ENCODE results near the gene SLC7A1. TPM values are rescaled to one million over a fixed set of nuclear protein-coding genes. Genes with fewer than 3 reads are reported as not detected.

Gene SLC7A1
- total RNA-seq, 1 donor from 2014 or later, result 85.0 TPM

DNA sequence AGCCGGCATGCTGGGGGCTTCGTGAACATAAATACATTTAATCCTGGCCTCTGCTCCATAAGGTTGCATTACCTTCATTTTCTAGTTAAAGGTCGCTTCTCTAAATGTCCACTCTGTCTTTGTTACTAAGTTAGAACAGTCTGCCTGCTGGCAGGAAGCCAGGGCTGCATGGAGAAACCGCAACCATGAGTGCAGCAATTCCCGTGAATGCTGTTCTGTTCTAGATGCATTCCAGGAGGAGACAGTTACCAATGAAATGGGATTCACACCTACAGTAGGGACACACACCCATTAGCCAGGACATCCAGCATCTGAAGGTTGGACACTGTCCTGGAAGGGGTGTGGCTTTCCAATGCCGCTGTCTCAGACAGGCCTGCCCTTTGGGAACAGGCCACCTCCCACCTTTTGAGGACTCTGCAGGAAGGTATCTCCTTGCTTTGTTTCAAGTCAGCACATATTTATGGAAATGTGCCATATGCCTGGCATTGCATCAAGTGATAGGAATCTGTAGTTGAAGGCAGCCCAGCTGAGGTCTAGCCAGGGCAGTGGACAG, 129.7 kb downstream of the SLC7A1 start:
- Mint-ChIP-seq H3K4me1 (no peaks in the 10 kb centered on the region), H3K4me3 (no peak overlapping the region), H3K27ac (no peak overlapping the region), H3K36me3 (ENCODE audit: low read depth) (no peaks in the 10 kb centered on the region), H3K27me3 (peaks cover 4% of the 10 kb centered on the region), H3K9me3 (no peaks in the 10 kb centered on the region)
- POLR2A ChIA-PET, result no interaction called here
- intact Hi-C loops (cut with micrococcal nuclease), result no loop called here
- no peak for DNase-seq
- CTCF ChIA-PET, result no interaction called here
- no peak for ATAC-seq (ENCODE audit: low read depth)
- TF ChIP-seq, protein P1, sequence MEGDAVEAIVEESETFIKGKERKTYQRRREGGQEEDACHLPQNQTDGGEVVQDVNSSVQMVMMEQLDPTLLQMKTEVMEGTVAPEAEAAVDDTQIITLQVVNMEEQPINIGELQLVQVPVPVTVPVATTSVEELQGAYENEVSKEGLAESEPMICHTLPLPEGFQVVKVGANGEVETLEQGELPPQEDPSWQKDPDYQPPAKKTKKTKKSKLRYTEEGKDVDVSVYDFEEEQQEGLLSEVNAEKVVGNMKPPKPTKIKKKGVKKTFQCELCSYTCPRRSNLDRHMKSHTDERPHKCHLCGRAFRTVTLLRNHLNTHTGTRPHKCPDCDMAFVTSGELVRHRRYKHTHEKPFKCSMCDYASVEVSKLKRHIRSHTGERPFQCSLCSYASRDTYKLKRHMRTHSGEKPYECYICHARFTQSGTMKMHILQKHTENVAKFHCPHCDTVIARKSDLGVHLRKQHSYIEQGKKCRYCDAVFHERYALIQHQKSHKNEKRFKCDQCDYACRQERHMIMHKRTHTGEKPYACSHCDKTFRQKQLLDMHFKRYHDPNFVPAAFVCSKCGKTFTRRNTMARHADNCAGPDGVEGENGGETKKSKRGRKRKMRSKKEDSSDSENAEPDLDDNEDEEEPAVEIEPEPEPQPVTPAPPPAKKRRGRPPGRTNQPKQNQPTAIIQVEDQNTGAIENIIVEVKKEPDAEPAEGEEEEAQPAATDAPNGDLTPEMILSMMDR (IDR thresholded peaks at IDR 0.05), result no peak

DNA sequence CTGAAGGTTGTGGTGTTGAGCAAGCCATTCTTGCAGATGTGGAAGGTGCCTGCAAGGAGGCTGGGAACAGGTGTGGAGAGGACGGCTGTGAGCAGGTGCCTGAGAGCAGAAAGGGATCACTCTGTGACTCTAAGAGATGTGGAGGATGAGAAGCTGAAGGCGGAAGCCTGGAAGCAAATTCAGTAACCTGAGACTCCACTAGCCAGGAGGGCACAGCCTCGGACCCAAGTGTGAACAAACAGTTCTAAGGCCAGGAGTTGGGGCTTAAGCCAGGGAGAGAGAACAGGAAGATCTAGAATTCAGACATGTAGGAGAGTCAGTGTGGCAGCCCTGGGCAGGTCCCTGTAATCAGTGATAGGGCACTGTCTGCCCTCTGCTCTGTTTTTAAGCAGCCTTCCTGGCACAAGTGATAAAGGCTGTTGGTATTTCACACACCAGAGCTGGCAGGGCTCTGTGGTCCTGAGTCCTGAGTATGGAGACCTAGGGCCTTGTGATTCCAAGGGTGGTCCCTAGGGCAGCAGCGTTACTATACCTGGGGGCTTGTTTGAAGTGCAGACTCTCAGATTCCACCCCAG, 131.3 kb downstream of the SLC7A1 start:
- DNase-seq (no peak), ATAC-seq (ENCODE audit: low read depth) (no peak)
- Mint-ChIP-seq H3K27ac (no peak overlapping the region), H3K36me3 (ENCODE audit: low read depth) (no peaks in the 10 kb centered on the region), H3K27me3 (peaks cover 10% of the 10 kb centered on the region), H3K4me1 (no peaks in the 10 kb centered on the region), H3K4me3 (no peak overlapping the region), H3K9me3 (no peaks in the 10 kb centered on the region)
- TF ChIP-seq, protein P1 (IDR thresholded peaks at IDR 0.05), result no peak
- intact Hi-C loops (cut with micrococcal nuclease), result no loop called here
- ChIA-PET CTCF (no interaction called here), POLR2A (no interaction called here)

DNA sequence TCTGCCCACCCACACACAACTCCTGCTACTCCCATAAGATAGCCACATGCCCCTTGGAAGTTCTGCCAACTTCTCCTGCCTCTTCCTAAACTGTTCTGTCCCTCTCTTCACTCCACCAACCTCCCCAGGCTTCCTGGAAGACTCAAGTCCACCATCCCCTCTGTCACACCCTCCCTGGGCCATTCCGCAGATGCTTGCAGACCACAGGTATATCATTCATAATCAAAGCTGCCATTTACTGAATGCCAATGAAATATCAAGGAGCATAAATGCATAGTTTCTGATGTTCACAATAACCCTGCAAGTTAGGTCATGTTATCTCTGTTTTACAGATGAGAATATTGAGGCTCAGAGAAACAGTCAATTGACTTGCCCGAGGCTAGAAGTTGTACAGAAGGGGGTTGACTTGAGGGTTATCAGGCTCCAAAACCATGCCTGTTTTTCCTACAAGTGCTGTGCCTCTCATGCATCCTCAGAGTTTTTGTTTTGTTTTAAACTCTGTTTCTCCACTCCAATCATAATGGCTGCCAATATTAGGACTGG, 135.6 kb downstream of the SLC7A1 start:
- H3K4me1 Mint-ChIP-seq, result no peaks in the 10 kb centered on the region
- H3K4me3 Mint-ChIP-seq, result no peak overlapping the region
- intact Hi-C loops (cut with micrococcal nuclease), result no loop called here
- no peak for DNase-seq
- TF ChIP-seq, protein P1 (IDR thresholded peaks at IDR 0.05), result no peak
- POLR2A ChIA-PET, result no interaction called here
- CTCF ChIA-PET, result no interaction called here
- H3K27ac Mint-ChIP-seq, result no peak overlapping the region
- ATAC-seq (ENCODE audit: low read depth), result no peak
- no peaks in the 10 kb centered on the region for H3K36me3 Mint-ChIP-seq (ENCODE audit: low read depth)
- H3K9me3 Mint-ChIP-seq, result no peaks in the 10 kb centered on the region
- peaks cover 10% of the 10 kb centered on the region for H3K27me3 Mint-ChIP-seq

Measured in activated B cell treated with CpG ODN at 0.5 μM for 24 hours (primary cell).